ENCODE measurements around the gene CNTD1.
"Not testable (repeated sequence)": the region's sequence is repeated elsewhere in the genome, so short reads cannot be mapped to it uniquely, and the experiment has no call there.

The CNTD1 gene, protein sequence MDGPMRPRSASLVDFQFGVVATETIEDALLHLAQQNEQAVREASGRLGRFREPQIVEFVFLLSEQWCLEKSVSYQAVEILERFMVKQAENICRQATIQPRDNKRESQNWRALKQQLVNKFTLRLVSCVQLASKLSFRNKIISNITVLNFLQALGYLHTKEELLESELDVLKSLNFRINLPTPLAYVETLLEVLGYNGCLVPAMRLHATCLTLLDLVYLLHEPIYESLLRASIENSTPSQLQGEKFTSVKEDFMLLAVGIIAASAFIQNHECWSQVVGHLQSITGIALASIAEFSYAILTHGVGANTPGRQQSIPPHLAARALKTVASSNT

DNA sequence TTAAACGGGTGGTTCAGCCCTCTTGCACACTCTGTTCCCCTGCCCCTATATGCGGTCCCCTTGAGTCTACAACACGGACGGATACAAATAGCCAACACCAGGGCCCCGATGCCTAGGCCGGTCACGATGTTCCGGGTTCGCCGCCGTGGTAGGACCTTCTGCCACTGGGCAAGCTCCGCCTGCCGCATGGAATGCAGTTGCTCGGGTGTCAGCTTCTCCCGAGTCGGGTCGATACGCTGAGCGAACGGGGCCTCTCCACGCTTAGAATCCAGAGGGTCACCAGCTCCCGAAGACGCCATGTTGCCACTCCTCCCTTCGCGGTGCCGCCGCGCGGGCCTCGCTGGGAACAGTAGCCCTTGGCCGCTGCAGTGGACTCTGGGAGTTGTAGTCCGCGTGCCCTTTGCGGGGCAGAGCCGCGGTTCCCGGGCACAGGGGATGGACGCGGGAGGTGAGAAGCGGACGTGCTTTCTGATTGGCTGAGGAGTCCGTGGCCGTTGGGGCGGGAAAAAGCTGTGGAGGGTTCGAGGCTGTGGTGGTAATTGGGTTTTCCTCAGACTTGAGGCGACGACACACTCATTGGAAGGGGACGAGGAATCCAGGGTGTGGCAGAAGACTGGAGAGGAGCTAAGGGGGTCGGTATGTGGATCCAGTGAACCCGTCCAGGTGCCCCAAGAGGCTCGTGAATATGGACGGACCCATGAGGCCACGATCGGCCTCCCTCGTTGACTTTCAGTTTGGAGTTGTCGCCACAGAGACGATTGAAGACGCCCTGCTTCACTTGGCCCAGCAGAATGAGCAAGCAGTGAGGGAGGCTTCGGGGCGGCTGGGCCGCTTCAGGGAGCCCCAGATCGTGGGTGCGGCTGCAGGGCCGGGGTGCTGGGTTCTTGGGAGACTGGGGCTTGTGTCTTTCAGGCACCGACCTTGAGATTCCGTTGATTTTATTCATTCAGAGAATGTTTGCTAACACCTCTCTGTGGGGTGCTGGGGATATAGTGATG is at the start of gene CNTD1, which contains the start of gene COA3:
CNTD1 (plus strand) TSS at position 479 of the 998 bp plus-strand sequence; CDS start at position 686, 207 bp downstream.
COA3 (minus strand) TSS at position 322 of the 998 bp plus-strand sequence; CDS start at position 299, 23 bp downstream.
- peak; percentile 76 for DNase-seq

DNA sequence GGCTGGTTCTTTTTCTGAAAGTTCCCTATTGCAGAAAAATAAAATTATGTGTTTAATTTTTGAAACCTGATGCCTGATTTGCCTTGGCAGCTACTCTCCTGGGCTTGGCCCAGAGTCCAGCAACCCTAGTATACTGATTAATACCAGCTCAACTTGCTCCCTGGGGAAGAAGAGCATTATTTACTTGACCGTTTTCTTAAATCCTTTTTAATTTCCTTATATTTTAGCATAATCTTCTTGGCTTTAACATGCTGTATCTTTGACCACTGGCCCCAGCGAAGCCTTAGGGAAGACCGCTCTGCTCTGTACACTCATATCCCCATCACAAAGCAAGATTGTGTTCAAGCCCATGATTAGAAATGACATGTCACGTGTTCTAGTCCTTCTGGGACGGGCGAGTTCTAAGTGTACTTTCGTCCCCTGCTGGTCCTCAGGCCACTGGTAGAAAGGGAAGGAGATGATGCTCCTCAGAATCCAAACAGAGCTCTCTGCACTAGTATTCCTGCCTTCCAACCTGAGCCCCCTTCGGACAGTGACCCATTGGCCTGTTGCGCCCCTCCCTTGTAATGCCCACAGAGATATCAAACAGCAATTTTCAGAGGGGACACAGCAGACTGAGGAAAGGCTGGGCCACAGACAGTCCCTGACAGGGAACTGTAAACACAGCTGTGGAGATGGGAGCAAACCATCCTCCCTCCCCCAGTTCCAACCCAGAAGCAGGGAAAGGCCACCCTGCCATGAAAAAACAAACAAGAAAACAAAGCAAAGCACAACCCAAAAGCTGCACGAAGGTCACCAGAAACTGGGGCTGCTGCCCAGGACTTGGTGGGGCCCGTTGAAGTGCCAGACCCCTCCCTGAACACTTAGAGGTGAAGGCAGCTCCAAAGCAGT is 49.5 kb upstream of the CNTD1 start:
- DNase-seq = no peak

DNA sequence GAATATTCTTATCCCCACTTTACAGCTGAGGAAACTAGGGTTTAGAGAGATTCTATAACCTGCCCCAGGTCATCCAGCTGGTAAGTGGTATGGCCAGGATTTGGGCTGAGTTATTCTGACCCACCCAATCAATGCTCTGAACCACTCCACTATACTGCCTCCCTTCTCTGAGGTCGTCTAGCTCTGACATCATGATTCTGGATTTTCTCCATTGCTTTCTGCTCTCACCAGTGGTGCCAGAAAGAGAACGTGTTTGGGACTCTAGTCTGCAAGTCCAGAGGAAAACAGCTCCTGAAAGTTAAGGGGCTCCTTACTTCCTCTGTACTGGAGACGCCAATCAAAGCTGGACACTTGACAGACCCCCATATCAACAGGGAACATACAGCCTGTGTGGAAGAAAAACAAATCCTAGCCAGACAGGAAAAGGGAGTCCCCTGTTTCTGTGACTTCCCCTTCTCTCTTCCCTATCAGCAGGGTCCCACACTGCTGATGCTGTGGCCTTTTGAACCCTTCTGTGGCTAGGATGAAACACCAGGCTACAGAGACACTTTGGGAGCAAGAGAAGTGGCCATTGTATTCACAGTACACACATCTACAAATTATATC is 47.8 kb upstream of the CNTD1 start:
- no peak for DNase-seq

DNA sequence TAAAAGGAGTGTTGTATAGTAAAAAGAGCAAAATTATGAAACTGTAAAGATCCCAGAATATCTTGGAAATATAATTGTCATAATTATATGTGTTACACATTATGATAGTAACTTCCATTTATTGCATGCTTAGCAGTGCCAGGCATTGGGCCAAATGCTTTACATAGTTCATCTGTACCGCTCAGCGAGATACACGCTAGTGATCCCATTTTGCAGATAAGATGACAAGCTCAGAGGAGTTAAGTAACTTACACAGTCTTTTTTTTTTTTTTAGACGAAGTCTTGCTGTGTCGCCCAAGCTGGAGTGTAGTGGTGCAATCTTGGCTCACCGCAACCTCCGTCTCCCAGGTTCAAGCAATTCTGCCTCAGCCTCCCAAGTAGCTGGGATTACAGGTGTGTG is 47.0 kb upstream of the CNTD1 start:
- no peak for DNase-seq

DNA sequence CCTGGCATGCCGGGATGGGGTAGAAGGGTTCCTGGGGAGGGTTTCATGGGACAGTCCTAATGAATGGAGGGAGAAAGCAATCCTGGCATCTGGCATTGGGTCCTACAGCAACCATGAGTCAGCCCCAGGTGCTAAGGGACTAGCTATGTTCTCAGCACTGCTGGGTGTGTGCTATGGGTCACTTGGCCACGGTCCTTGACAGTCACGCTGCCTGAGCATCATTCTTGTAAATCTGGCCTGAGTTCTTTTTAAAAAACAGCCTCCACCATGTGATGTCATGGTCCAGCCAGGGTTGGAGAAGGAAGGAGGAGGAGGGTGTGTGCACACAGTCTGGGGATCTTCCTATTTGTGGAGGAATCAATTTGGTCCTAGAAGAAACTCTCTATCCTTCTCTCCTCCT is 43.9 kb upstream of the CNTD1 start:
- no peak for DNase-seq

DNA sequence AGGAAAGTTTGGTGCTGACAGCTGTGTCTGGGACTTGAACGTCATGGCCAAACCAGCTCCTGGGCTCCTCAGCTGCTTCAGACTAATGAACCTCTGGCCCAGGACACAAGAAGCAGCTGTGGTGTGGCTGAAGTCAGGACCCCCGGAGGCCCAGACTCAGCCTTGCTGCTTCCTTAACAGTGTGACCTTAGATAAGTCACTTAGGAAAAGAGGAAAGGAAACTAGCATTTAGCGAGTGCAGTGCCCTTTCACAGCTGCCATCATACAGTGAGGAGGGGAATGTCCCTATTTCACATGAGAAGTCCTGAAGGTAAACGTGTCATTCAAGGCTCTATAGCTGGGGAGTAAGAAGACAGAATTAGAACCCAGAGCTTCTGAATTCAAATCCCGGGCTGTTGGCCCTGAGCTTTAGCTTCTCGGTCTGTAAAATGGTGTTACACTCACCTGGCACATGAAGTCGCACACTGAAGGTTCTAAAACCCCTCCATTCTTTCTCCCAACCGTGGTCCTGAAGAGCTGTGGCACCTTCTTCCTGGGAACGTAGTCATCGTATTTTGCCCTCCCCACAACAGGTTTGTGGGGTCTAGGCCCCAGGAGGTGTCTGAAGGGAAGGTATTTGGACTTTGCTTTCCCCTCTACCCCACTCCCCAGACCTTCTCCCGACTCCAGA is 38.5 kb upstream of the CNTD1 start:
- no peak for DNase-seq

DNA sequence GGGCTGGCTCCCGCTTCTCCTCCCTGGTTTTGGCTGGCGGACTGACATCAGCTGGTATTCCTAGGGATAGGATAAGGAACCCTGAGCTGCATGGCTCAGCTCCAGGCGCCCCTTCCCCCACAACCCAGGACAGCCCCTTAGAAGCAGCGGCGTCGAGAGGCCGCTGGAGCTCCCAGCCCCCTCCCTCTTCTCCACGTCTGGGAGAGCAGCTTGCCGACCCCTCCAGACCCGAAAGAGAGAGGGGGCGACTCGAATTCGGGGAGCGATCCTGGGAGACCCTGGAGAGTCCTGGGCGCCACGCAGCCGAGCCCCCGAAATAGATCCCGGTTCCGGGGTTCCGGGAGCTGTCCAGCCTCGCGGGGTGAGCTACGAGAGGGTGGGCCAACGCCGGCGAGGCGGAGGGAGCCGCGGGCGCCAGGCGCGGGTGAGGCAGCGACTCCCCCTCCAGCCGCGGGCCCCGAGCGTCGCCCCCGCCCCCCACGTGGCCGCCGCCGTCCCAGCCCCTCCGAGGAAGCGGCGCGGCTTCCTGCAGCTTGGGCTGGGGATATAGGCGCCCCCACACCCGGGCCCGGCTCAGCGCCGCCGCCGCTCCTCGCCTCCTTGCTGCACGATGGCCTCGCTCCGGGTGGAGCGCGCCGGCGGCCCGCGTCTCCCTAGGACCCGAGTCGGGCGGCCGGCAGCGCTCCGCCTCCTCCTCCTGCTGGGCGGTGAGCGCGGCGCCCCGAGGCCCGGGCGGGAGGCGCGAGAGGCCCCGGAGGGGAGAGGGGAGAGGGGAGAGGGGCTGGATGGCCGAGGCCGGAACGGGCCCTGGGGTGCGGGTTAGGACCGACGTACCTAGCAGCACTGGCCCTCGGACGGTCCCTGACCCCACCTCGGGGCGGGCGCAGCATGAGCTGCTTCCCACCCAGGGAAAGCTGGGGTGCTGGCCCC is 37.7 kb upstream of the CNTD1 start, which contains the start of gene RAMP2:
RAMP2 (plus strand) TSS at position 576 of the 930 bp plus-strand sequence; CDS start at position 611, 35 bp downstream.
- peak; percentile 47 for DNase-seq

DNA sequence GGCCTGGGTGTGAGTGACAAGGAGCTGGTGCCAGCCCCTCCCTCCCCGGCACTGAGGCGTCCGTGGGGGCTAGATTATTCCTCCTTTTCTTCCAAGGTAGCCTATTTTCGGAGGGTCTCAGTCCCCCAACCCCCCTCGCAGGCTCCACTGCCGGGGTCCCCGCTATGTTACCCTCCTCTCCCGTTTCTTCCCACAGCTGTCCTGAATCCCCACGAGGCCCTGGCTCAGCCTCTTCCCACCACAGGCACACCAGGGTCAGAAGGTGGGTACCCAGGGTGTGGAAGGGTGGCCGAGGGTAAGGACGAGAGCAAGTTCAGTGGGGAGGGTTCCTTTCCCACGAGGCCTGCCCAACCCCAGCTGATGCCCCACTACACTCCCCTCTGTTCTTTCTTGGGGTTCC is 37.0 kb upstream of the CNTD1 start:
- no peak for DNase-seq

DNA sequence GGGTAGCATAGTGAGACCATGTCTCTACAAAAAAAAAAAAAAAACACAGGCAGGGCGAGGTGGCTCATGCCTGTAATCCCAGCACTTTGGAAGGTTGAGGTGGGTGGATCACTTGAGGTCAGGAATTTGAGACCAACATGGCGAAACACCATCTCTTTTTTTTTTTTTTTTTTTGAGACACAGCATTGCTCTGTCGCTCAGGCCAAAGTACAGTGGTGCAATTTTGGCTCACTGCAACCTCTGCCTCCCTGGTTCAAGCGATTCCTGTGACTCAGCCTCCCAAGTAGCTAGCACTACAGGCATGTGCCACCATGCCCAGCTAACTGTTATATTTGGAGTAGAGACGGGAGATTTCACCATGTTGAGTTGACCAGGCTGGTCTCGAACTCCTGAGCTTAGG is 32.5 kb upstream of the CNTD1 start:
- DNase-seq = no peak

DNA sequence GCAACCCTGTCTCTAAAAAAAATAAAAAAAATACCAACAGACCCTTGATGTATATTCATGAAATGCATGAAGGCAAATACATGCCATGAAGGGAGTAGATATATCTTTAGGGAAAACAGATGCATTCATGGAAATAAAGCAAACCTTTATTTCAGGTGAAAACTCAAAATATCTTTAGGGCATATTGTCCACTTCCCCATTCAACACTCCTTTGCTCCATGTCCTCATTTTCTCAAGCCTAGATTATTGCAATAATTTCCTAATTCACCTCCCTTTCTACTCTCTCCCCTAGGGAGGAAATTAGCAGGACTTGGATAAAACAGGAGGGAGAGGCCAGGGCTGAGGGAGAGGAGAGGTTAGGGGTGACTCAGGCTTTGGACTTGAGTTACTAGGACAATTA is 31.1 kb upstream of the CNTD1 start:
- no peak for DNase-seq

DNA sequence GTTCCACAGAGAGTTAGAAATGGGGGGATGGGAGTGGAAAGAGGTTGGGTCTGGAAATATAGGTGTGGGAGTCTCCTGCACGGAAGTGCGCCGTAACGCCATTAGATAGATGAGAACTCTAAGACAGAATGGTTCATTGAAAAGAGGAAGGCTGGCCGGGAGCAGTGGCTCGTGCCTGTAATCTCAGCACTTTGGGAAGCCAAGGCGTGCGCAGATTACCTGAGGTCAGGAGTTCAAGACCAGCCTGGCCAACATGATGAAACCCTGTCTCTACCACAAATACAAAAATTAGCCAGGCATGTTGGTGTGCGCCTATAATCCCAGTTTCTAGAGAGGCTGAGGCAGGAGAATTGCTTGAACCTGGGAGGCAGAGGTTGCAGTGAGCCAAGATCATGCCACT is 30.7 kb upstream of the CNTD1 start:
- DNase-seq = not testable (repeated sequence)

DNA sequence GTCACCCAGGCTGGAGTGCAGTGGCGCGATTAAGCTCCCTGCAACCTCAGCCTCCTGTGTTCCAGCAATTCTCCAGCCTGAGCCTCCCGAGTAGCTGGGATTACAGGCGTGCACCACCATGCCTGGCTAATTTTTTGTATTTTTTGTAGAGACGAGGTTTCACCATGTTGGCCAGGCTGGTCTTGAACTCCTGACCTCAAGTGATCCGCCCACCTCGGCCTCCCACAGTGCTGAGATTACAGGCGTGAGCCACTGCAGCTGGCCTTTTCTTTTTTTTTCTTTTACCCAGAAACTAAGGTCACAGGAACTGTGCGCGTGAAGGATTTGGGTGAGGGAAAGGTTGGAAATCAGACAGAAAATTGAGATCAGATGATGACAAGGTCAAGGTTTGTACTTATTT is 28.7 kb upstream of the CNTD1 start:
- not testable (repeated sequence) for DNase-seq

DNA sequence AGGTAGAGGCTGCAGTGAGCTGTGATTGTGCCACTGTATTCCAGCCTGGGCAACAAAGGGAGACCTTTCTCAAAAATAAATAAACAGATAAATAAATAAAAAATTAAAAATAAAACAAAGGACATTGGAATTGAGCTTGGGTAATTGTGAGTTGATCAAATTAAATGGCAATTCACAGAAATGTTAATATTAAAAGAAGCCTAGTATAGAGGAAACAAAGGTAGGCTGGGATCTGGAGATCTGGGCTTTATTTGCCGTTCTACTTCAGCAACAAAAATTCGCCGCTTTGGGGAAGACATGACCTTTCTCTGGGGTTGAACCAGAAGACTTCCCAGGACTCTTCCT is 25.7 kb upstream of the CNTD1 start:
- no peak for DNase-seq

DNA sequence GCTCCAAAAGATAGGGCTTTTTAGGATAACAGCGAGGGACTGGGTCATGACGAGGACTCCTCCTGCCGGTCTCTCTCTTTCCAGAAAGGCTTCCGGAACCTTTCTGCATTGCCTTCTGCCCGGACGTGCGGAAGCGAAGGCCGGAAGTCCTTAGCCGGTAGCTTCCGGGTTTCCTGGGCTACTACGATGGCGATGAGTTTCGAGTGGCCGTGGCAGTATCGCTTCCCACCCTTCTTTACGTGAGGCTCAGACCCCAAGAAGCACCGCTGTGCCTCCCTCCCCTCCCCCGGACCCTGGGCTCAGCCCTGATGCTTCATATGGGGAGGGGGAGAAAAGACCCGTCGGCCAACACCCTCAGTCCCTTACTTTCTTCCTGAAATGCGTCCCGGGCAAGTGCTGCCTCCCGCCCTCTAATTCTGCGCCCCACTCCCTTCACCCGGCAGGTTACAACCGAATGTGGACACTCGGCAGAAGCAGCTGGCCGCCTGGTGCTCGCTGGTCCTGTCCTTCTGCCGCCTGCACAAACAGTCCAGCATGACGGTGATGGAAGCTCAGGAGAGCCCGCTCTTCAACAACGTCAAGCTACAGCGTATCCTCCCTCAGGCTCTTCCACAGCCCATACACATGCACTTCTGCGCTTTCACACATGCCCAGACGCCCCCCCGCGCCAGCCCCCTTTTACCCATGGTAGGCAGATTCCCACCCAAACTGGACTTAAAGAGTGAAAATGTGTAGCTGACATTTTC is 25.2 kb upstream of the CNTD1 start, which contains the start of gene VPS25:
VPS25 (plus strand) TSS at position 160 of the 746 bp plus-strand sequence; CDS start at position 187, 27 bp downstream.
- peak; percentile 61 for DNase-seq

DNA sequence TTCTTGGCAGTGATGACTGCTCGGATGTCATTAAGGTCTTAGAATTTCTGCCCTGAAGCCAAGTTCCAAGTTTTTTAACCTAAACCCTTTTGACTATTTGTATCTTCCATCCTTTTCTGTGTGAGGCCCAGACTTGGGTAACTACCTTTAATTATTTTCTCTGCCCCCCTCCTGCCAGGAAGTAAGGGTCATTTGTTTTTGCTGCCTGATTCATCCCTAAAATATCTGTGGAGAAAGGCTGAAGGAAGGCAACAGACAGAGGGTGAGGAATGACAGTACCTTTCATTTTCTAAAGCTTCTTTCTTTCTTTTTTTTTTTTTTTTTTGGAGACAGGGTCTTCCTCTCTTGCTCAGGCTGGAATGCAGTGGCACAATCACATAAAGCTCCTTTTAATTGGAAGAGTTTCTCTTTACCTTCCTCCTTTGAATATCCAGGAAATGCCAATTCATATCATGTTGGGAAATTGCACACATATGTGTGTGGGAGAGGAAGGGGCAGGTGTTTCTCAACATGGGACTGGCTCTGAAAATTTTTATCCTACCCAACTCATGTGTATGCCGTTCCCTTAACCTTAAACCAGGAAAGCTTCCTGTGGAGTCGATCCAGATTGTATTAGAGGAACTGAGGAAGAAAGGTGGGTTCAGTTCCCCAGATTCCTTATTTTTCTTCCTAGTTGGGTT is 24.5 kb upstream of the CNTD1 start:
- no peak for DNase-seq

DNA sequence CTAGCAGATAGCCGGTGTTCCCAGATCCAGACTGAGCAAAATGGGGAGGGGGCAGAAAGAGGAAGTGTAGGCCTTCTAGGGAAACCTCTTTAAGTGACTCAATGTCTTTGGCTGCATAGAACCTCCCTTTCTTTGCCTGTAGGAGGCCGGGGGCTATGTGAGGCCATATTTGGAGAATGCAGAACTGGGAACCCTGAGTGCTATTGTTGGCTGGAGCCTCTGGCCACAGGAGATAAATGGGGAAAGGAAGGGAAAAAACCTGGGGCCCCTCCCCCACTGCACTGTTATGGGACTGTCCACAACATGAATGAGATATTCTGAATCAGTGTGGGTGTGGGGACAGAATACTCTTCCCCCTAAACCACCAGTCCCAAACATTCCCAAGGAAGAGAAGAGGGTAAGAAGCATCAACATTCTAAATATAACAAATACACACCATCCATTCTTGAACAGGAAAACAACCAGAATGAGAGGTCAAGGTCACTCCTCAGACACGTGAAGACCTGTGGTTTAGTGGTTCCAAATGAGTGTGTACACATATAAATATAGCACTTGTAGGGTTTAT is 23.0 kb upstream of the CNTD1 start:
- DNase-seq = no peak

DNA sequence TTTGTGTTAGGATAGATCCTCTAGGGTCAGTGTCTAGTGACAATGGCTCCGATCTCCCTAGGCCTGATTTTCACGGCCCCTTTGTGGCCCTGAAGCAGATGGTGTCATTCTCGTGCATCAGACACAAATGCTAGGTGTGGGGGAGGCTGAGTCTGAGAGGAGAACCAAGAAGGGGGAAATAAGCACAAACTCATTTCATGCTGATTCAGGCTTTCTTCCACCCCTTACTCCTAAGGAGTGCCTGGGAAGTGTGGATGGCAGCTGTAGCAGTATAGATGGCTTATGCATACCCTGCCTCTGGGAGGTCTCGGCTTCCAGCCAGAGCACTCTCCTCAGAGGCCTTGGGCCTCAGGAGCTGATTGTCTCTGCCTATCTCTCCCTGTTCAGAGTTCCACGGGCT is 20.1 kb upstream of the CNTD1 start:
- no peak for DNase-seq

DNA sequence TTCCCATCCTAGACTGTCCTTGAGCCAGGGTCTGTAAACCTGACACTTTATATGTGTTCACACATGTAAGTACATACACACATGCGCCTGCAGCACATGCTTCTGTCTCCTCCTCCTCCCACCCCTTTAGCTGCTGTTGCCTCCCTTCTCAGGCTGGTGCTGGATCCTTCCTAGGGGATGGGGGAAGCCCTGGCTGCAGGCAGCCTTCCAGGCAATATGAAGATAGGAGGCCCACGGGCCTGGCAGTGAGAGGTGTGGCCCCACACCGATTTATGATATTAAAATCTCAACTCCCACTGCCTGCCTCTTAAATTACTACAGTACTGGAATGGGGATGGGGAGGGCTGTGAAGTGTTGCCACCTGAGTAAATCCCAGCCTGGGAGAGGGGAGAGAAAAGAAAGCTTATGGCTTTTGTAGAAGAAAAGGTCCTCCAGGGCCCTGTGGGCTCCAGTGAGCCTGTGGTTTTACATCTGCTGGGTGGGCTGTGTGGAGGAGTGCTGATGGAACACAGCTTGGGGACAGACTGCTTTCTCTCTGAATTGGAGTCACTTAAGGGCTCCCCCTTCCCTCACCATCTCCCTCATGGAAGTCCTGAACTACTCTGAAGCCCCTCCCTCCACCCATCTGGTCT is 19.2 kb upstream of the CNTD1 start:
- DNase-seq = no peak
